SK-N-SH treated with all-trans-retinoic acid at 6 μM for 48 hours (cell line): ENCODE data around the gene CAD.

Source experiments
- ATAC-seq: fragments of 200-7000 bp; cut with Tn5 transposase; 3 replicates; pipeline ENCODE4 v1.9.1; 2020; ENCODE audit warnings: mild to moderate bottlenecking, moderate library complexity
- ARNTL ChIP-seq: fragments of 450-650 bp; formaldehyde crosslinking; IDR thresholded peaks from 2 replicates; pipeline ENCODE4 v1.5.0; 2020; ENCODE audit warnings: low read depth, mild to moderate bottlenecking, moderate library complexity, borderline replicate concordance
- BACH2 ChIP-seq: fragments of 250-450 bp; sonication (Bioruptor Pico); IDR thresholded peaks from 2 replicates; pipeline ENCODE4 v1.9.0; 2021; ENCODE audit warnings: mild to moderate bottlenecking, borderline replicate concordance
- CREB5 ChIP-seq: fragments of 250-450 bp; sonication (Bioruptor Pico); IDR thresholded peaks from 2 replicates; pipeline ENCODE4 v1.5.1; 2020; ENCODE audit warnings: low read depth, mild to moderate bottlenecking, moderate library complexity
- ESRRG ChIP-seq: fragments of 250-450 bp; sonication (Bioruptor Pico); IDR thresholded peaks from 2 replicates; pipeline ENCODE4 v1.6.1; 2021; ENCODE audit warnings: mild to moderate bottlenecking
- GLIS3 ChIP-seq: fragments of 250-450 bp; sonication (Bioruptor Pico); IDR thresholded peaks from 2 replicates; pipeline ENCODE4 v1.5.0; 2020; ENCODE audit warnings: mild to moderate bottlenecking, moderate library complexity
- ISL1 ChIP-seq: fragments of 250-450 bp; sonication (Bioruptor Pico); IDR thresholded peaks from 2 replicates; pipeline ENCODE4 v2.1.2; 2022; ENCODE audit warnings: mild to moderate bottlenecking, moderate library complexity
- OSR1 ChIP-seq: fragments of 250-450 bp; sonication (Bioruptor Pico); IDR thresholded peaks from 2 replicates; pipeline ENCODE4 v1.8.0; 2022; ENCODE audit warnings: moderate library complexity, mild to moderate bottlenecking, inconsistent platforms
- PATZ1 ChIP-seq: fragments of 250-450 bp; sonication (Bioruptor Pico); IDR thresholded peaks from 2 replicates; pipeline ENCODE4 v1.8.0; 2020; ENCODE audit warnings: mild to moderate bottlenecking, moderate library complexity, borderline replicate concordance
- POU6F1 ChIP-seq: fragments of 250-450 bp; sonication (Bioruptor Pico); IDR thresholded peaks from 2 replicates; pipeline ENCODE4 v1.8.0; 2021; ENCODE audit warnings: low read depth, mild to moderate bottlenecking, moderate library complexity, borderline replicate concordance
- RARB ChIP-seq: fragments of 250-450 bp; sonication (Bioruptor Pico); IDR thresholded peaks from 2 replicates; pipeline ENCODE4 v1.8.0; 2021; ENCODE audit warnings: mild to moderate bottlenecking, moderate library complexity
- SNAI2 ChIP-seq: fragments of 250-450 bp; sonication (Bioruptor Pico); IDR thresholded peaks from 2 replicates; pipeline ENCODE4 v1.5.0; 2020; ENCODE audit warnings: mild to moderate bottlenecking, moderate library complexity
- TCF4 ChIP-seq: fragments of 250-450 bp; sonication (Bioruptor Pico); IDR thresholded peaks from 2 replicates; pipeline ENCODE4 v1.8.0; 2021; ENCODE audit warnings: mild to moderate bottlenecking, moderate library complexity, borderline replicate concordance
- TOX ChIP-seq: fragments of 250-450 bp; sonication (Bioruptor Pico); IDR thresholded peaks from 2 replicates; pipeline ENCODE4 v1.8.0; 2021; ENCODE audit warnings: mild to moderate bottlenecking, moderate library complexity, borderline replicate concordance
- TSHZ2 ChIP-seq: fragments of 250-450 bp; sonication (Bioruptor Pico); IDR thresholded peaks from 2 replicates; pipeline ENCODE4 v1.5.0; 2020; ENCODE audit warnings: mild to moderate bottlenecking, moderate library complexity
- ZFP3 ChIP-seq: fragments of 250-450 bp; sonication (Bioruptor Pico); IDR thresholded peaks from 2 replicates; pipeline ENCODE4 v1.5.0; 2020; ENCODE audit warnings: mild to moderate bottlenecking, moderate library complexity
- ZFP30 ChIP-seq: fragments of 450-650 bp; formaldehyde crosslinking; IDR thresholded peaks from 2 replicates; pipeline ENCODE4 v1.5.0; 2022; ENCODE audit warnings: mild to moderate bottlenecking, moderate library complexity
- ZNF565 ChIP-seq: fragments of 450-650 bp; formaldehyde crosslinking; conservative IDR thresholded peaks from 2 replicates; pipeline ENCODE4 v1.5.0; 2020; ENCODE audit warnings: low read depth, mild to moderate bottlenecking, moderate library complexity
- ZNF8 ChIP-seq: fragments of 450-650 bp; formaldehyde crosslinking; IDR thresholded peaks from 2 replicates; pipeline ENCODE4 v1.5.0; 2020; ENCODE audit warnings: mild to moderate bottlenecking, moderate library complexity

CAD gene

GRCh38 chr2:27225526-27225925 is 8.4 kb downstream of the CAD start:
- ATAC-seq: no peak
- no peak for TF ChIP-seq ZNF8 (CRISPR knock-in tag)
- TF ChIP-seq SNAI2 (CRISPR knock-in tag): no peak
- no peak for TF ChIP-seq ZFP30
- TF ChIP-seq POU6F1 (CRISPR knock-in tag): no peak
- no peak for TF ChIP-seq ISL1
- TF ChIP-seq PATZ1 (CRISPR knock-in tag): no peak
- no peak for TF ChIP-seq ARNTL (CRISPR knock-in tag)
- no peak for TF ChIP-seq GLIS3 (CRISPR knock-in tag)
- no peak for TF ChIP-seq TOX (CRISPR knock-in tag)
- no peak for TF ChIP-seq ESRRG (CRISPR knock-in tag)
- no peak for TF ChIP-seq BACH2 (CRISPR knock-in tag)

- TF ChIP-seq OSR1 (no peak), ZNF8 (CRISPR knock-in tag) (no peak), ZNF565 (CRISPR knock-in tag) (no peak), ZFP3 (CRISPR knock-in tag) (0 out of 2 replicates have a peak, but pooled peaks have one; percentile 38), TCF4 (CRISPR knock-in tag) (no peak), ISL1 (peak; percentile 94), CREB5 (CRISPR knock-in tag) (0 out of 2 replicates have a peak, but pooled peaks have one; percentile 17)
- TF ChIP-seq, all 23 proteins: peak for 3
- peak; percentile 64 for ATAC-seq
Observed at GRCh38 chr2:27227501-27227900, 10.3 kb downstream of the CAD start.

GRCh38 chr2:27231921-27232320 is 14.8 kb downstream of the CAD start:
- TF ChIP-seq ZFP3 (CRISPR knock-in tag) (no peak), ARNTL (CRISPR knock-in tag) (no peak), ISL1 (no peak), TCF4 (CRISPR knock-in tag) (no peak), TSHZ2 (CRISPR knock-in tag) (no peak)
- TF ChIP-seq, all 23 proteins: peak for 0

GRCh38 chr2:27233341-27233740 is 16.2 kb downstream of the CAD start:
- no peak for ATAC-seq
- no peak for TF ChIP-seq ZNF565 (CRISPR knock-in tag)
- TF ChIP-seq RARB (CRISPR knock-in tag): no peak
- no peak for TF ChIP-seq ISL1
- no peak for TF ChIP-seq TSHZ2 (CRISPR knock-in tag)
- TF ChIP-seq ZFP3 (CRISPR knock-in tag): no peak
- TF ChIP-seq SNAI2 (CRISPR knock-in tag): no peak
- no peak for TF ChIP-seq OSR1
- TF ChIP-seq POU6F1 (CRISPR knock-in tag): no peak
- no peak for TF ChIP-seq ZNF8 (CRISPR knock-in tag)

More at GRCh38 chr2:27231921-27232320, 14.8 kb downstream of the CAD start:
- no peak for ATAC-seq
